Duodenal mucosa (tissue), 2 donors: Measurements from ENCODE around the gene AMZ2.
"Not testable (repeated sequence)": the region's sequence is repeated elsewhere in the genome, so short reads cannot be mapped to it uniquely, and the experiment has no call there.

Experiments
- H3K27ac ChIP-seq: one replicate; pipeline ENCODE4 v1.7.0; 2013; ENCODE audit warnings: low read depth, low read length
- H3K27me3 ChIP-seq, 2 donors: one replicate each; pipeline ENCODE4 v1.7.0; 2013; ENCODE audit warnings: low read length in 2 of 2, control low read depth in 1 of 2; ENCODE audit not compliant: insufficient read depth in 2 of 2, control insufficient read depth in 1 of 2
- H3K36me3 ChIP-seq, 2 donors: one replicate each; pipeline ENCODE4 v1.7.0; 2013; ENCODE audit warnings: low read length in 2 of 2, control low read depth in 1 of 2; ENCODE audit not compliant: insufficient read depth in 2 of 2, control insufficient read depth in 1 of 2
- H3K4me1 ChIP-seq, 2 donors: one replicate each; pipeline ENCODE4 v1.7.0; 2013; ENCODE audit warnings: low read length in 2 of 2, control low read depth in 1 of 2; ENCODE audit not compliant: insufficient read depth in 2 of 2, control insufficient read depth in 1 of 2
- H3K4me3 ChIP-seq, 2 donors: one replicate each; pipeline ENCODE4 v1.7.0; 2013; ENCODE audit warnings: low read length in 2 of 2, low read depth in 1 of 2
- H3K9ac ChIP-seq, 2 donors: one replicate each; pipeline ENCODE4 v1.7.0; 2013; ENCODE audit warnings: low read length in 2 of 2, low read depth in 1 of 2
- H3K9me3 ChIP-seq, 2 donors: one replicate each; pipeline ENCODE4 v1.7.0; 2013; ENCODE audit warnings: low read length in 2 of 2, control low read depth in 1 of 2; ENCODE audit not compliant: control insufficient read depth in 1 of 2

Gene AMZ2

GRCh38 chr17:68234726-68235335 is 13.0 kb upstream of the AMZ2 start:
- Histone ChIP-seq H3K4me1 (peaks cover 6 to 12% of the 10 kb centered on the region in 2 donors), H3K27ac (peak overlapping the region; percentile 23)
- not testable (repeated sequence) for H3K4me3 ChIP-seq

GRCh38 chr17:68235336-68235791 is 12.5 kb upstream of the AMZ2 start:
- H3K9ac ChIP-seq, H3K9me3 ChIP-seq, H3K4me3 ChIP-seq, H3K36me3 ChIP-seq, H3K27me3 ChIP-seq: not testable (repeated sequence)
- peaks cover 6 to 12% of the 10 kb centered on the region in 2 donors for H3K4me1 ChIP-seq
- H3K27ac ChIP-seq = peak overlapping the region; percentile 23

More at GRCh38 chr17:68234726-68235335, 13.0 kb upstream of the AMZ2 start:
- not testable (repeated sequence) for H3K36me3 ChIP-seq, H3K9ac ChIP-seq, H3K27me3 ChIP-seq, H3K9me3 ChIP-seq

DNA sequence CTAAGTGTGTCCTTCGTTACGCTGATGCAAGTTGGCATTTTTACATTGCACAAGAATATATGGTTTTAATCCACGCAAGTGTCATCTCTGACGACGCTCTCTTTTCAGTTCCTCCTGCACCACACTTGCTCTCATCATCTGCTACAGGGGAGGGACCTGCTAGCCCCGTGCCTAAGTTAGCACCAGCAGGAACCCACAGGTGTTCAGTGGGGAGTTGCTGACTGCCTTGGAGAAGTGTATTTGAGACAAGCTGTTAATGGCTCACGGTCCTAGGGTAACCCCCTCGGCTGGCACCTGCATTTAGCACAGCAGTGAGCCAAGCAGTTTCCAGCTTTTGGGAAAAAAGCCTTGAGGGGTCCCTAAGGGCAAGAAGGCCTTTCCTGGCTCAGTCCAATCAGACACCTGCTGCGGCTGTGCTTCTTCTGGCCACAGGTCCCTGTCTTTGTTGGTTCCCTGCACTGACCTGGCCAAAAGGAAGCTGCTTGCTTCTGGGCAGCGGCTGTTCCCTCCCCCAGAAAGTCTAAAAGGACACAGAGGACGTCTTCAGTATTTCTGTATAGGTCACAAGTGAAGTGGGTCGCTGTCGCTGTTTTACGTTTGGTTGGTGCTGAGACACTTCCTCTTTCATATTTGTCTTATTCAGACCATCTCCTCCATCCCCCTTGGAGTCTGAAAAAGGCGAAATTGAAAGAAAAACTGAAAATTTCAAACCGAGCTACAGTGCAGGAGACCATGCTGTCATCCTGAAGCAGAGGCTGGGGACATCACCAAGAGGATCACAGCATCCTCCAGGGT is 10.3 kb upstream of the AMZ2 start:
- not testable (repeated sequence) for H3K36me3 ChIP-seq, H3K27me3 ChIP-seq, H3K9me3 ChIP-seq
- peaks cover 6 to 12% of the 10 kb centered on the region in 2 donors for H3K4me1 ChIP-seq
- peak overlapping the region; percentile 47 to 57 for H3K9ac ChIP-seq
- H3K4me3 ChIP-seq = peak overlapping the region in 1 of 2 donors; percentile 40
- H3K27ac ChIP-seq = peak overlapping the region; percentile 77

DNA sequence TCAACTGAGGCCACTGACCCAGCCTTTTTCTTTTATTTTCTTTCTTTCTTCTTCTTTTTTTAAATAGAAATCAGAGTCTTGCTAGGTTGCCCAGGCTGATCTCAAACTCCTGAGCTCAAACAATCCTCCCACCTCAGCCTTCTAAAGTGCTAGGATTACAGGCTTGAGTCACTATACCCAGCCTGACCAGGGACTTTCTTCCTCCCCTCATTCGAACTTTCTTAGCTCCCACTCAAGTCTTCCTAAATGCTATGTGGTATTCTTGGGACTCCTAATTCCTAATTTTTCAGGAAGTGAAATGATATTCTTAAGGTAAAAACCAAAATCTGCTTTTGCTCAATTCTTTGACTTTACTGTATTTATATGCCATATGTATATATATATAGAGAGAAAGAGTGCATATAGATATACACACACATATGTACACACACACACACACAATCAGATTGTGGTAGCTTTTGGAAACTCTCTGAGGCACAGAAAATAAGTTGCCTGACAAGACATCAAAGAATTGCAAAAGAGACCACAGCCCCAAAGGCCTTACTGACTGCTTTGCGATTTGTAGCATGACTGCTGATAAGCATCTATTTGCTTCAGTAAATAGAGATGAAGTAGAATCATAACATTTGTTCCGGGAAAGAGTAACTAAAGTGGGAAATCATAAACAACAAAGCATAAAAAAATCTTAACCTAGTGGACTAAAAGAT is 9.5 kb upstream of the AMZ2 start:
- Histone ChIP-seq H3K9me3 (no peaks in the 10 kb centered on the region), H3K36me3 (no peaks in the 10 kb centered on the region), H3K9ac (peak overlapping the region in 1 of 2 donors; percentile 57), H3K27ac (peak overlapping the region; percentile 77), H3K4me3 (peak overlapping the region in 1 of 2 donors; percentile 40), H3K4me1 (peaks cover 6 to 12% of the 10 kb centered on the region in 2 donors), H3K27me3 (no peaks in the 10 kb centered on the region)

GRCh38 chr17:68238871-68239253 is 9.0 kb upstream of the AMZ2 start:
- H3K4me1 ChIP-seq = peaks cover 6 to 12% of the 10 kb centered on the region in 2 donors
- no peaks in the 10 kb centered on the region for H3K27me3 ChIP-seq
- peak overlapping the region; percentile 11 for H3K27ac ChIP-seq
- no peaks in the 10 kb centered on the region for H3K36me3 ChIP-seq
- H3K4me3 ChIP-seq = no peak overlapping the region
- no peaks in the 10 kb centered on the region for H3K9me3 ChIP-seq
- peak overlapping the region in 1 of 2 donors; percentile 10 for H3K9ac ChIP-seq

- peaks cover 6 to 12% of the 10 kb centered on the region in 2 donors for H3K4me1 ChIP-seq
- H3K9ac ChIP-seq = no peak overlapping the region
- H3K36me3 ChIP-seq = no peaks in the 10 kb centered on the region
- no peaks in the 10 kb centered on the region for H3K9me3 ChIP-seq
- H3K27me3 ChIP-seq = no peaks in the 10 kb centered on the region
- no peak overlapping the region for H3K4me3 ChIP-seq
- no peak overlapping the region for H3K27ac ChIP-seq
Observed at GRCh38 chr17:68239632-68240366, 8.0 kb upstream of the AMZ2 start.

GRCh38 chr17:68246271-68247028 is 1.4 kb upstream of the AMZ2 start:
- H3K4me1 ChIP-seq = peaks cover 6 to 9% of the 10 kb centered on the region in 2 donors
- H3K9ac ChIP-seq = no peak overlapping the region
- H3K4me3 ChIP-seq = no peak overlapping the region
- H3K27ac ChIP-seq = no peak overlapping the region
- no peaks in the 10 kb centered on the region for H3K36me3 ChIP-seq
- no peaks in the 10 kb centered on the region for H3K9me3 ChIP-seq
- no peaks in the 10 kb centered on the region for H3K27me3 ChIP-seq

GRCh38 chr17:68248199-68248825 is 469 bp downstream of the AMZ2 start:
- Histone ChIP-seq H3K27ac (peak overlapping the region; percentile 93), H3K9me3 (no peaks in the 10 kb centered on the region), H3K27me3 (no peaks in the 10 kb centered on the region), H3K4me1 (peaks cover 6 to 9% of the 10 kb centered on the region in 2 donors), H3K4me3 (peak overlapping the region; percentile 75 to 83), H3K9ac (peak overlapping the region; percentile 79 to 90), H3K36me3 (no peaks in the 10 kb centered on the region)

- peaks cover 6 to 9% of the 10 kb centered on the region in 2 donors for H3K4me1 ChIP-seq
- no peaks in the 10 kb centered on the region for H3K27me3 ChIP-seq
- H3K27ac ChIP-seq = no peak overlapping the region
- H3K36me3 ChIP-seq = no peaks in the 10 kb centered on the region
- peak overlapping the region; percentile 79 to 90 for H3K9ac ChIP-seq
- peak overlapping the region in 1 of 2 donors; percentile 75 for H3K4me3 ChIP-seq
- no peaks in the 10 kb centered on the region for H3K9me3 ChIP-seq
Observed at GRCh38 chr17:68248891-68249290, 1.0 kb downstream of the AMZ2 start.
